GM12875 (cell line): ENCODE results near the gene TRAPPC3.

ENCODE experiments used
- H3K4me3 ChIP-seq: one replicate; pipeline ENCODE4 v1.5.1; 2011; ENCODE audit warnings: low read depth, low read length, control low read depth
- CTCF ChIP-seq: IDR thresholded peaks from 2 replicates; pipeline ENCODE4 v1.5.1; 2011; ENCODE audit warnings: low read depth, mild to moderate bottlenecking, control low read depth, inconsistent platforms, low read length, moderate library complexity, borderline replicate concordance; ENCODE audit not compliant: insufficient read depth

TRAPPC3 gene

GRCh38 chr1:36178471-36179219 lies 29.4 kb upstream of the TRAPPC3 start:
- no peak for TF ChIP-seq CTCF
- H3K4me3 ChIP-seq = no peak overlapping the region

- no peak overlapping the region for H3K4me3 ChIP-seq
- TF ChIP-seq CTCF = no peak
Measured at GRCh38 chr1:36177589-36178431, 28.5 kb upstream of the TRAPPC3 start.

- no peak overlapping the region for H3K4me3 ChIP-seq
- TF ChIP-seq CTCF = no peak
Measured at GRCh38 chr1:36176106-36176949, 27.0 kb upstream of the TRAPPC3 start.

- no peak for TF ChIP-seq CTCF
- H3K4me3 ChIP-seq = no peak overlapping the region
Measured at GRCh38 chr1:36175137-36176095, 26.1 kb upstream of the TRAPPC3 start.

- H3K4me3 ChIP-seq = no peak overlapping the region
- no peak for TF ChIP-seq CTCF
Measured at GRCh38 chr1:36174713-36175112, 25.4 kb upstream of the TRAPPC3 start.

GRCh38 chr1:36172983-36173382 lies 23.7 kb upstream of the TRAPPC3 start:
- no peak overlapping the region for H3K4me3 ChIP-seq
- TF ChIP-seq CTCF = no peak
